ENCODE results near the gene ARHGAP24. TPM values are rescaled to one million over a fixed set of nuclear protein-coding genes. Genes with fewer than 3 reads are reported as not detected.

The ARHGAP24 gene
- total RNA-seq, 2 donors from 2014 or later, result 30.2 to 38.3 TPM

GRCh38 chr4:85713005-85713404, 238.1 kb downstream of the ARHGAP24 start:
- ATAC-seq (no peak), DNase-seq (no peak)
- intact Hi-C loops (cut with DNase I), result no loop called here

GRCh38 chr4:85715991-85716737, 241.2 kb downstream of the ARHGAP24 start:
- peak in 1 of 2 donors; percentile 36 for ATAC-seq
- intact Hi-C loops (cut with DNase I), result no loop called here
- no peak for DNase-seq

GRCh38 chr4:85717351-85717750, 242.4 kb downstream of the ARHGAP24 start:
- intact Hi-C loops (cut with DNase I), result no loop called here
- DNase-seq (no peak), ATAC-seq (no peak)

GRCh38 chr4:85717847-85718246, 242.9 kb downstream of the ARHGAP24 start:
- ATAC-seq (no peak), DNase-seq (no peak)
- intact Hi-C loops (cut with DNase I), result no loop called here

- peak in 1 of 2 donors; percentile 33 for ATAC-seq
- DNase-seq, result no peak
- intact Hi-C loops (cut with DNase I), result no loop called here
These were observed 245.8 kb downstream of the ARHGAP24 start for GRCh38 chr4:85720735-85721134.

GRCh38 chr4:85722401-85722800, 247.5 kb downstream of the ARHGAP24 start:
- no peak for ATAC-seq

GRCh38 chr4:85722807-85723206, 247.9 kb downstream of the ARHGAP24 start:
- no peak for DNase-seq
- no peak for ATAC-seq
- intact Hi-C loops (cut with DNase I), result no loop called here

More at GRCh38 chr4:85722401-85722800, 247.5 kb downstream of the ARHGAP24 start:
- no peak for DNase-seq
- intact Hi-C loops (cut with DNase I), result no loop called here

- ATAC-seq (peak in 1 of 2 donors; percentile 4), DNase-seq (no peak)
- intact Hi-C loops (cut with DNase I), result no loop called here
These were observed 250.0 kb downstream of the ARHGAP24 start for GRCh38 chr4:85724791-85725563.

- peak; percentile 69 for DNase-seq
- intact Hi-C loops (cut with DNase I), result no loop called here
- peak; percentile 91 to 95 for ATAC-seq
These were observed 250.8 kb downstream of the ARHGAP24 start for GRCh38 chr4:85725721-85726170.

GRCh38 chr4:85726555-85726954, 251.6 kb downstream of the ARHGAP24 start:
- no peak for DNase-seq
- intact Hi-C loops (cut with DNase I), result no loop called here
- peak in 1 of 2 donors; percentile 12 for ATAC-seq

- intact Hi-C loops (cut with DNase I), result no loop called here
- DNase-seq (no peak), ATAC-seq (no peak)
These were observed 253.5 kb downstream of the ARHGAP24 start for GRCh38 chr4:85728464-85728863.

- DNase-seq (no peak), ATAC-seq (peak in 1 of 2 donors; percentile 31)
- intact Hi-C loops (cut with DNase I), result no loop called here
These were observed 257.2 kb downstream of the ARHGAP24 start for GRCh38 chr4:85732124-85732523.

- DNase-seq (no peak), ATAC-seq (peak in 1 of 2 donors; percentile 28)
- intact Hi-C loops (cut with DNase I), result no loop called here
These were observed 258.8 kb downstream of the ARHGAP24 start for GRCh38 chr4:85733798-85734197.

- no peak for DNase-seq
- intact Hi-C loops (cut with DNase I), result no loop called here
- ATAC-seq, result peak; percentile 27 to 80
These were observed 259.5 kb downstream of the ARHGAP24 start for GRCh38 chr4:85734424-85734831.

- intact Hi-C loops (cut with DNase I), result no loop called here
- ATAC-seq (no peak), DNase-seq (no peak)
These were observed 261.6 kb downstream of the ARHGAP24 start for GRCh38 chr4:85736571-85736970.

- intact Hi-C loops (cut with DNase I), result no loop called here
- ATAC-seq (no peak), DNase-seq (no peak)
These were observed 262.3 kb downstream of the ARHGAP24 start for GRCh38 chr4:85737254-85737653.

- ATAC-seq (no peak), DNase-seq (no peak)
- intact Hi-C loops (cut with DNase I), result no loop called here
These were observed 263.8 kb downstream of the ARHGAP24 start for GRCh38 chr4:85738721-85739120.

- ATAC-seq (no peak), DNase-seq (no peak)
- intact Hi-C loops (cut with DNase I), result loop anchor here in 1 of 2 donors (10.0 kb wide), 3 partner anchors 146 to 266 kb away; partner anchors contain the start of gene ARHGAP24
These were observed 265.5 kb downstream of the ARHGAP24 start for GRCh38 chr4:85740431-85740861.

GRCh38 chr4:85741381-85741780, 266.4 kb downstream of the ARHGAP24 start:
- DNase-seq (no peak), ATAC-seq (no peak)
- intact Hi-C loops (cut with DNase I), result loop anchor here in 1 of 2 donors (10.0 kb wide), 3 partner anchors 147 to 267 kb away; partner anchors contain the start of gene ARHGAP24

Measured in left cardiac atrium (tissue), 4 donors.